Measurements from ENCODE around the gene PABPC3.

GRCh38 chr13:25110956-25111584 is 15.1 kb downstream of the PABPC3 start:
- TF ChIP-seq, protein P1, sequence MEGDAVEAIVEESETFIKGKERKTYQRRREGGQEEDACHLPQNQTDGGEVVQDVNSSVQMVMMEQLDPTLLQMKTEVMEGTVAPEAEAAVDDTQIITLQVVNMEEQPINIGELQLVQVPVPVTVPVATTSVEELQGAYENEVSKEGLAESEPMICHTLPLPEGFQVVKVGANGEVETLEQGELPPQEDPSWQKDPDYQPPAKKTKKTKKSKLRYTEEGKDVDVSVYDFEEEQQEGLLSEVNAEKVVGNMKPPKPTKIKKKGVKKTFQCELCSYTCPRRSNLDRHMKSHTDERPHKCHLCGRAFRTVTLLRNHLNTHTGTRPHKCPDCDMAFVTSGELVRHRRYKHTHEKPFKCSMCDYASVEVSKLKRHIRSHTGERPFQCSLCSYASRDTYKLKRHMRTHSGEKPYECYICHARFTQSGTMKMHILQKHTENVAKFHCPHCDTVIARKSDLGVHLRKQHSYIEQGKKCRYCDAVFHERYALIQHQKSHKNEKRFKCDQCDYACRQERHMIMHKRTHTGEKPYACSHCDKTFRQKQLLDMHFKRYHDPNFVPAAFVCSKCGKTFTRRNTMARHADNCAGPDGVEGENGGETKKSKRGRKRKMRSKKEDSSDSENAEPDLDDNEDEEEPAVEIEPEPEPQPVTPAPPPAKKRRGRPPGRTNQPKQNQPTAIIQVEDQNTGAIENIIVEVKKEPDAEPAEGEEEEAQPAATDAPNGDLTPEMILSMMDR (IDR thresholded peaks at IDR 0.05; ENCODE audit: borderline replicate concordance, extremely low read depth, low read length, poor library complexity, severe bottlenecking) = no peak
- no peak for TF ChIP-seq EZH2 (IDR thresholded peaks at IDR 0.05; ENCODE audit: borderline replicate concordance, low read depth, low read length, severe bottlenecking)
